IMR-90 (cell line): Measurements from ENCODE around the gene ANKRD13D. TPM values are rescaled to one million over a fixed set of nuclear protein-coding genes. Genes with fewer than 3 reads are reported as not detected.

Experiments
- ATAC-seq: fragments of 200-7000 bp; cut with Tn5 transposase; 2 replicates; pipeline ENCODE4 v1.9.1; 2020; ENCODE audit warnings: low read depth, mild to moderate bottlenecking, moderate library complexity
- BruUV-seq: library from RNA; stranded (reverse); fragments of 400-500 nt; replicated peaks from 2 replicates; lab custom pipeline; 2021; lab: Mats Ljungman, UMichigan
- CTCF ChIA-PET: fragments of 300-600 bp; formaldehyde crosslinking; extraction: SDS; loops from one replicate; lab custom pipeline; 2021; ENCODE audit warnings: antibody characterized with exemption; lab: Yijun Ruan, JAX
- POLR2A ChIA-PET: fragments of 300-600 bp; sonication (Branson Sonifier 250); formaldehyde crosslinking; loops from one replicate; lab custom pipeline; 2022; ENCODE audit warnings: antibody characterized with exemption; ENCODE audit not compliant: unreplicated experiment; lab: Charles Lee
- DNase-seq: peaks from one replicate; pipeline ENCODE4 v3.0.0; 2013
- H2AFZ ChIP-seq: replicated peaks from 2 replicates; pipeline ENCODE3; 2013; ENCODE audit warnings: low read length, mild to moderate bottlenecking; ENCODE audit not compliant: poor library complexity
- H2AK5ac ChIP-seq: 2 replicates; pipeline ENCODE4 v1.6.1; 2013; ENCODE audit warnings: low read depth, low read length, inconsistent platforms
- H2AK9ac ChIP-seq: replicated peaks from 2 replicates; pipeline ENCODE3; 2013; ENCODE audit warnings: mild to moderate bottlenecking, low read depth, low read length, moderate library complexity; ENCODE audit not compliant: poor library complexity
- H2BK120ac ChIP-seq: 2 replicates; pipeline ENCODE4 v1.6.1; 2013; ENCODE audit warnings: low read depth, low read length, inconsistent platforms
- H2BK15ac ChIP-seq: 3 replicates; pipeline ENCODE4 v1.6.1; 2013; ENCODE audit warnings: low read depth, low read length, inconsistent platforms
- H2BK20ac ChIP-seq: 2 replicates; pipeline ENCODE4 v1.6.1; 2013; ENCODE audit warnings: low read depth, mild to moderate bottlenecking, inconsistent platforms, low read length, moderate library complexity
- H2BK5ac ChIP-seq: 2 replicates; pipeline ENCODE4 v1.6.1; 2013; ENCODE audit warnings: mild to moderate bottlenecking, low read depth, low read length, inconsistent platforms; ENCODE audit not compliant: poor library complexity, severe bottlenecking
- H3K14ac ChIP-seq: replicated peaks from 2 replicates; pipeline ENCODE4 v1.6.1; 2013; ENCODE audit warnings: low read depth, low read length, inconsistent platforms
- H3K18ac ChIP-seq: 2 replicates; pipeline ENCODE4 v1.6.1; 2013; ENCODE audit warnings: low read depth, low read length, control low read depth
- H3K23ac ChIP-seq: 2 replicates; pipeline ENCODE4 v1.6.1; 2013; ENCODE audit warnings: low read depth, low read length, inconsistent platforms
- H3K27ac ChIP-seq: 2 replicates; pipeline ENCODE4 v1.5.1; 2013; ENCODE audit warnings: mild to moderate bottlenecking, control low read depth, low read length; ENCODE audit not compliant: insufficient read depth
- H3K27me3 ChIP-seq: 2 replicates; pipeline ENCODE4 v1.6.1; 2013; ENCODE audit warnings: low read length; ENCODE audit not compliant: control insufficient read depth, insufficient read depth
- H3K36me3 ChIP-seq: 2 replicates; pipeline ENCODE4 v1.6.1; 2013; ENCODE audit warnings: low read length, mixed read lengths; ENCODE audit not compliant: control insufficient read depth, insufficient read depth
- H3K4ac ChIP-seq: 2 replicates; pipeline ENCODE4 v1.6.1; 2013; ENCODE audit warnings: low read depth, low read length, inconsistent platforms
- H3K4me1 ChIP-seq: 2 replicates; pipeline ENCODE4 v1.6.1; 2013; ENCODE audit warnings: low read length, mixed read lengths; ENCODE audit not compliant: control insufficient read depth, insufficient read depth
- H3K4me2 ChIP-seq: 2 replicates; pipeline ENCODE4 v1.6.1; 2013; ENCODE audit warnings: low read depth, mild to moderate bottlenecking, control low read depth, low read length, moderate library complexity
- H3K4me3 ChIP-seq: 2 replicates; pipeline ENCODE4 v1.5.1; 2013; ENCODE audit warnings: low read depth, mild to moderate bottlenecking, control low read depth, low read length, moderate library complexity; ENCODE audit not compliant: insufficient read depth
- H3K56ac ChIP-seq: 2 replicates; pipeline ENCODE4 v1.6.1; 2013; ENCODE audit warnings: low read length, inconsistent platforms; ENCODE audit not compliant: insufficient read depth; ENCODE audit errors: extremely low read depth
- H3K79me1 ChIP-seq, 2 experiments: 2 replicates each; pipeline ENCODE4 v1.6.1; 2013; ENCODE audit warnings: low read length in 2 of 2, inconsistent platforms in 1 of 2, low read depth in 1 of 2
- H3K9ac ChIP-seq: 2 replicates; pipeline ENCODE4 v1.6.1; 2013; ENCODE audit warnings: low read depth, low read length, control low read depth
- H3K9me1 ChIP-seq: 2 replicates; pipeline ENCODE4 v1.6.1; 2013; ENCODE audit warnings: low read length, inconsistent platforms; ENCODE audit not compliant: insufficient read depth
- H3K9me3 ChIP-seq: 2 replicates; pipeline ENCODE4 v1.6.1; 2013; ENCODE audit warnings: low read length; ENCODE audit not compliant: control insufficient read depth, insufficient read depth
- H4K20me1 ChIP-seq: 2 replicates; pipeline ENCODE4 v1.6.1; 2013; ENCODE audit warnings: low read length, inconsistent platforms; ENCODE audit not compliant: insufficient read depth
- H4K5ac ChIP-seq: 2 replicates; pipeline ENCODE4 v1.6.1; 2013; ENCODE audit warnings: mild to moderate bottlenecking, low read depth, low read length, control low read depth
- H4K8ac ChIP-seq, 2 experiments: 2 replicates each; pipeline ENCODE4 v1.6.1; 2013; ENCODE audit warnings: low read depth in 2 of 2, low read length in 2 of 2, control low read depth in 1 of 2, inconsistent platforms in 1 of 2
- H4K91ac ChIP-seq: 2 replicates; pipeline ENCODE4 v1.6.1; 2013; ENCODE audit warnings: low read depth, low read length, inconsistent platforms; ENCODE audit not compliant: insufficient read depth
- BHLHE40 ChIP-seq: fragments of 150-350 bp; IDR thresholded peaks from 2 replicates; pipeline ENCODE4 v1.6.1; 2016; ENCODE audit warnings: mild to moderate bottlenecking, low read depth, low read length
- CEBPB ChIP-seq: IDR thresholded peaks from 2 replicates; pipeline ENCODE4 v1.6.1; 2012; ENCODE audit warnings: low read depth, low read length, improper control_type of control experiment
- CHD1 ChIP-seq: IDR thresholded peaks from 2 replicates; pipeline ENCODE4 v1.6.1; 2012; ENCODE audit warnings: low read depth, low read length, improper control_type of control experiment
- FOS ChIP-seq: fragments of 150-350 bp; IDR thresholded peaks from 2 replicates; pipeline ENCODE4 v1.6.1; 2016; ENCODE audit warnings: low read depth, low read length
- MAFK ChIP-seq: IDR thresholded peaks from 2 replicates; pipeline ENCODE4 v1.6.1; 2012; ENCODE audit warnings: low read depth, low read length, improper control_type of control experiment
- MAZ ChIP-seq: IDR thresholded peaks from 2 replicates; pipeline ENCODE4 v1.6.1; 2012; ENCODE audit warnings: low read depth, mild to moderate bottlenecking, low read length, improper control_type of control experiment, moderate library complexity, borderline replicate concordance
- MXI1 ChIP-seq: IDR thresholded peaks from 2 replicates; pipeline ENCODE4 v1.6.1; 2012; ENCODE audit warnings: low read depth, mild to moderate bottlenecking, low read length, moderate library complexity, borderline replicate concordance
- NFE2L2 ChIP-seq: fragments of 150-350 bp; IDR thresholded peaks from 2 replicates; pipeline ENCODE4 v1.6.1; 2016; ENCODE audit warnings: low read depth, mild to moderate bottlenecking, low read length
- POLR2A ChIP-seq: IDR thresholded peaks from 2 replicates; pipeline ENCODE4 v1.6.1; 2012; ENCODE audit warnings: mild to moderate bottlenecking, low read depth, low read length
- RAD21 ChIP-seq: IDR thresholded peaks from 2 replicates; pipeline ENCODE4 v1.6.1; 2012; ENCODE audit warnings: low read length, improper control_type of control experiment
- RCOR1 ChIP-seq: IDR thresholded peaks from 2 replicates; pipeline ENCODE4 v1.6.1; 2012; ENCODE audit warnings: mild to moderate bottlenecking, low read length, improper control_type of control experiment; ENCODE audit not compliant: insufficient replicate concordance
- RFX5 ChIP-seq: IDR thresholded peaks from 2 replicates; pipeline ENCODE4 v1.8.0; 2012; ENCODE audit warnings: low read depth, mild to moderate bottlenecking, low read length, moderate library complexity
- SMC3 ChIP-seq: fragments of 150-350 bp; IDR thresholded peaks from 2 replicates; pipeline ENCODE4 v1.6.1; 2016; ENCODE audit warnings: low read depth, mild to moderate bottlenecking, antibody characterized with exemption, low read length, moderate library complexity
- WGBS, 2 experiments: methylation state at CpG; one replicate each; pipeline versions ENCODE4 v1.1.5 to v1.1.7; 2013; ENCODE audit warnings: missing lambda C conversion rate in 2 of 2; ENCODE audit not compliant: insufficient read length in 1 of 2; ENCODE audit errors: extremely low coverage in 2 of 2; 5-methylcytosine and 5-hydroxymethylcytosine counted together
- dilution Hi-C: fragments of 300-500 bp; cut with HindIII; formaldehyde crosslinking; loops from one replicate; pipeline ENCODE4 v1.14.3; 2018; ENCODE audit warnings: low sequenced_read_pairs; ENCODE audit not compliant: unreplicated experiment
- in situ Hi-C: fragments of 300-500 bp; cut with MboI; formaldehyde crosslinking; loops from 3 replicates; pipeline ENCODE4 v1.14.3; 2019; ENCODE audit warnings: low sequenced_read_pairs, inconsistent platforms, mixed read lengths
- intact Hi-C: fragments of 100-400 bp; cut with micrococcal nuclease; formaldehyde crosslinking; loops from 2 replicates; pipeline ENCODE4 v1.10.0; 2022
- polyA plus RNA-seq, 3 experiments: library from polyadenylated mRNA; depleted of rRNA; stranded (reverse); fragments of >200 nt; gene quantifications; 2 replicates each; pipeline ENCODE4 v1.2.3, GENCODE V29; 2012; ENCODE audit warnings: low replicate concordance in 1 of 3
- total RNA-seq: library from RNA; depleted of rRNA; stranded (reverse); fragments of >200 nt; gene quantifications from 2 replicates; pipeline ENCODE4 v1.2.3, GENCODE V29; 2012
- TF ChIP-seq, protein P1 (sequence below): conservative IDR thresholded peaks from 2 replicates; pipeline ENCODE4 v1.5.1; 2012; ENCODE audit warnings: mild to moderate bottlenecking, low read depth, low read length, improper control_type of control experiment
- TF ChIP-seq, protein P2 (sequence below): fragments of 150-350 bp; IDR thresholded peaks from 2 replicates; pipeline ENCODE4 v1.6.1; 2017; ENCODE audit warnings: mild to moderate bottlenecking, antibody characterized with exemption, low read length, low read depth
- TF ChIP-seq, protein P3 (sequence below): fragments of 150-350 bp; IDR thresholded peaks from 2 replicates; pipeline ENCODE4 v1.6.1; 2016; ENCODE audit warnings: low read depth, mild to moderate bottlenecking, low read length, moderate library complexity, borderline replicate concordance

Gene ANKRD13D
- total and polyA plus RNA-seq, 2 of the 4 experiments (the other 2 are of a cell fraction) = 7.3 to 38.4 TPM

DNA sequence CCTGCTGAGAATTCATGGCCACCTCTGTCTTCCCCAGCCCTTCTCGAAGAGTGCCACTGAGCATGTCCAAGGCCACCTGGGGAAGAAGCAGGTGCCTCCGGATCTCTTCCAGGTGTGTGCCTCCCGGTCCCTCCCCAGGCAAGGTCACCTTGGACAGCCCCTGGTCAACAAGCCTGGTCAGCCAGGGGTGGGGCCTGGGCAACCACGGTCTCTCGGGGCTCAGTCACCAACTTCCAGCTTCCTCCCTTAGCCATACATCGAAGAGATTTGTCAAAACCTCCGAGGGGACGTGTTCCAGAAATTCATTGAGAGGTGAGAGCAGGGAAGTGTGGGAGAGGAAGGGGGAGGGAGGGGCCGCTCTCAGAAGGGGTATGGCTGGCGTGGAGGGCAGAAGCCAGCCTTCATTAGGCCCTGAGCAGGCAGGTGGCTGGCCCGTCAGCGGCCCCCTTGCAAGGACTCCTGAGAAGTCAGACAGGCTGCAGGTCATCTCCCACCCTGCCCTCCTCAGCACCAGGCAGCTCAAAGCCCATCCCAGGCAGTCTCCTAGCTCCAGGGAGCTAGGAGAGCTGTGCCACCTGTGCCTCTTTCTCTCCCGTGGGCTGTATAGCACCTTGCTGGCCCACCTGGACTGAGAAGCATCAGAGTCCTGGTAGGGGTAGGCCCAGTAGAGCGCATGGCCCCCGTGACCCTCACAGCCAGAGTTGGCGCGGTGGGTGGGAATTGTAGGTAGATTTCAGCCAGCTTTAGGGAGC is 9.3 kb upstream of the ANKRD13D start:
- Histone ChIP-seq H3K4ac (no peak overlapping the region), H3K79me1 (peaks cover 22 to 63% of the 10 kb centered on the region in 2 experiments), H3K23ac (no peak overlapping the region), H2AK9ac (no peak overlapping the region), H4K5ac (no peak overlapping the region), H3K56ac (no peak overlapping the region), H3K9ac (no peak overlapping the region), H3K18ac (no peak overlapping the region), H4K91ac (no peak overlapping the region), H2BK120ac (no peak overlapping the region), H4K20me1 (peaks cover 5% of the 10 kb centered on the region), H4K8ac (no peak overlapping the region), H2BK15ac (no peak overlapping the region), H3K14ac (no peak overlapping the region), H2AK5ac (no peak overlapping the region), H2AFZ (no peak overlapping the region), H3K4me3 (no peak overlapping the region), H3K27me3 (no peaks in the 10 kb centered on the region), H3K4me2 (no peak overlapping the region), H2BK5ac (no peak overlapping the region), H3K9me3 (no peaks in the 10 kb centered on the region), H3K36me3 (peaks cover 55% of the 10 kb centered on the region), H3K4me1 (peaks cover 14% of the 10 kb centered on the region), H3K27ac (no peak overlapping the region), H2BK20ac (no peak overlapping the region), H3K9me1 (peaks cover 8% of the 10 kb centered on the region)
- intact Hi-C loops = no loop called here
- in situ Hi-C loops = no loop called here
- dilution Hi-C loops = no loop called here
- no peak for DNase-seq
- no peak for ATAC-seq
- BruUV-seq = no TSS peak
- ChIA-PET POLR2A (no interaction called here), CTCF (no interaction called here)
- 93% methylated on average over 8 of the region's 17 CpGs; no CpG with 5 or more reads in 1 of the 2 experiments for WGBS, 2 experiments
- TF ChIP-seq RFX5 (no peak), MAFK (no peak), RCOR1 (no peak), MXI1 (no peak), CHD1 (no peak), SMC3 (no peak), NFE2L2 (no peak), POLR2A (no peak), MAZ (no peak), FOS (no peak), CEBPB (no peak), BHLHE40 (no peak), RAD21 (no peak)
- TF ChIP-seq, protein P1, sequence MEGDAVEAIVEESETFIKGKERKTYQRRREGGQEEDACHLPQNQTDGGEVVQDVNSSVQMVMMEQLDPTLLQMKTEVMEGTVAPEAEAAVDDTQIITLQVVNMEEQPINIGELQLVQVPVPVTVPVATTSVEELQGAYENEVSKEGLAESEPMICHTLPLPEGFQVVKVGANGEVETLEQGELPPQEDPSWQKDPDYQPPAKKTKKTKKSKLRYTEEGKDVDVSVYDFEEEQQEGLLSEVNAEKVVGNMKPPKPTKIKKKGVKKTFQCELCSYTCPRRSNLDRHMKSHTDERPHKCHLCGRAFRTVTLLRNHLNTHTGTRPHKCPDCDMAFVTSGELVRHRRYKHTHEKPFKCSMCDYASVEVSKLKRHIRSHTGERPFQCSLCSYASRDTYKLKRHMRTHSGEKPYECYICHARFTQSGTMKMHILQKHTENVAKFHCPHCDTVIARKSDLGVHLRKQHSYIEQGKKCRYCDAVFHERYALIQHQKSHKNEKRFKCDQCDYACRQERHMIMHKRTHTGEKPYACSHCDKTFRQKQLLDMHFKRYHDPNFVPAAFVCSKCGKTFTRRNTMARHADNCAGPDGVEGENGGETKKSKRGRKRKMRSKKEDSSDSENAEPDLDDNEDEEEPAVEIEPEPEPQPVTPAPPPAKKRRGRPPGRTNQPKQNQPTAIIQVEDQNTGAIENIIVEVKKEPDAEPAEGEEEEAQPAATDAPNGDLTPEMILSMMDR = no peak
- TF ChIP-seq, protein P2, sequence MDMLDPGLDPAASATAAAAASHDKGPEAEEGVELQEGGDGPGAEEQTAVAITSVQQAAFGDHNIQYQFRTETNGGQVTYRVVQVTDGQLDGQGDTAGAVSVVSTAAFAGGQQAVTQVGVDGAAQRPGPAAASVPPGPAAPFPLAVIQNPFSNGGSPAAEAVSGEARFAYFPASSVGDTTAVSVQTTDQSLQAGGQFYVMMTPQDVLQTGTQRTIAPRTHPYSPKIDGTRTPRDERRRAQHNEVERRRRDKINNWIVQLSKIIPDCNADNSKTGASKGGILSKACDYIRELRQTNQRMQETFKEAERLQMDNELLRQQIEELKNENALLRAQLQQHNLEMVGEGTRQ = no peak
- TF ChIP-seq, protein P3, sequence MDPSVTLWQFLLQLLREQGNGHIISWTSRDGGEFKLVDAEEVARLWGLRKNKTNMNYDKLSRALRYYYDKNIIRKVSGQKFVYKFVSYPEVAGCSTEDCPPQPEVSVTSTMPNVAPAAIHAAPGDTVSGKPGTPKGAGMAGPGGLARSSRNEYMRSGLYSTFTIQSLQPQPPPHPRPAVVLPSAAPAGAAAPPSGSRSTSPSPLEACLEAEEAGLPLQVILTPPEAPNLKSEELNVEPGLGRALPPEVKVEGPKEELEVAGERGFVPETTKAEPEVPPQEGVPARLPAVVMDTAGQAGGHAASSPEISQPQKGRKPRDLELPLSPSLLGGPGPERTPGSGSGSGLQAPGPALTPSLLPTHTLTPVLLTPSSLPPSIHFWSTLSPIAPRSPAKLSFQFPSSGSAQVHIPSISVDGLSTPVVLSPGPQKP = no peak
